Measurements from ENCODE around the gene IL1RL2.

Gene IL1RL2

GRCh38 chr2:102253753-102254150 lies 66.9 kb downstream of the IL1RL2 start:
- no peaks in the 10 kb centered on the region for H3K4me1 ChIP-seq (ENCODE audit: insufficient read depth, low read length, severe bottlenecking)
- no peaks in the 10 kb centered on the region for H3K27me3 ChIP-seq (ENCODE audit: insufficient read depth, low read length)
- H3K27ac ChIP-seq (ENCODE audit: low read depth, low read length, poor library complexity, severe bottlenecking) = no peak overlapping the region
- H3K79me2 ChIP-seq (ENCODE audit: insufficient read depth, low read length) = no peaks in the 10 kb centered on the region
- no peak for TF ChIP-seq EZH2 (IDR thresholded peaks at IDR 0.05; ENCODE audit: borderline replicate concordance, low read length)
- no peak overlapping the region for H2AFZ ChIP-seq (ENCODE audit: low read length)
- H3K9me2 ChIP-seq (ENCODE audit: low read depth, low read length) = no peaks in the 10 kb centered on the region
- H3K9me3 ChIP-seq (ENCODE audit: low read length) = no peaks in the 10 kb centered on the region
- H3F3A ChIP-seq (ENCODE audit: insufficient read depth, low read length) = no peaks in the 10 kb centered on the region
- H3K9ac ChIP-seq (ENCODE audit: low read length) = no peak overlapping the region
- no peaks in the 10 kb centered on the region for H4K20me1 ChIP-seq (ENCODE audit: insufficient read depth, low read length)
- no peak overlapping the region for H3K4me2 ChIP-seq (ENCODE audit: low read length)
- no peak overlapping the region for H3K4me3 ChIP-seq (ENCODE audit: low read depth, low read length, poor library complexity, severe bottlenecking)
- no peaks in the 10 kb centered on the region for H3K36me3 ChIP-seq (ENCODE audit: insufficient read depth, low read length)

GRCh38 chr2:102256276-102256675 lies 69.5 kb downstream of the IL1RL2 start:
- H3K4me3 ChIP-seq (ENCODE audit: low read depth, low read length, poor library complexity, severe bottlenecking) = no peak overlapping the region
- no peaks in the 10 kb centered on the region for H3F3A ChIP-seq (ENCODE audit: insufficient read depth, low read length)
- H3K4me1 ChIP-seq (ENCODE audit: insufficient read depth, low read length, severe bottlenecking) = no peaks in the 10 kb centered on the region
- no peak overlapping the region for H3K4me2 ChIP-seq (ENCODE audit: low read length)
- no peaks in the 10 kb centered on the region for H4K20me1 ChIP-seq (ENCODE audit: insufficient read depth, low read length)
- no peaks in the 10 kb centered on the region for H3K9me2 ChIP-seq (ENCODE audit: low read depth, low read length)
- no peaks in the 10 kb centered on the region for H3K36me3 ChIP-seq (ENCODE audit: insufficient read depth, low read length)
- H3K27ac ChIP-seq (ENCODE audit: low read depth, low read length, poor library complexity, severe bottlenecking) = no peak overlapping the region
- no peaks in the 10 kb centered on the region for H3K79me2 ChIP-seq (ENCODE audit: insufficient read depth, low read length)
- no peaks in the 10 kb centered on the region for H3K27me3 ChIP-seq (ENCODE audit: insufficient read depth, low read length)
- H2AFZ ChIP-seq (ENCODE audit: low read length) = no peak overlapping the region
- TF ChIP-seq EZH2 (IDR thresholded peaks at IDR 0.05; ENCODE audit: borderline replicate concordance, low read length) = no peak
- TF ChIP-seq, protein P1, sequence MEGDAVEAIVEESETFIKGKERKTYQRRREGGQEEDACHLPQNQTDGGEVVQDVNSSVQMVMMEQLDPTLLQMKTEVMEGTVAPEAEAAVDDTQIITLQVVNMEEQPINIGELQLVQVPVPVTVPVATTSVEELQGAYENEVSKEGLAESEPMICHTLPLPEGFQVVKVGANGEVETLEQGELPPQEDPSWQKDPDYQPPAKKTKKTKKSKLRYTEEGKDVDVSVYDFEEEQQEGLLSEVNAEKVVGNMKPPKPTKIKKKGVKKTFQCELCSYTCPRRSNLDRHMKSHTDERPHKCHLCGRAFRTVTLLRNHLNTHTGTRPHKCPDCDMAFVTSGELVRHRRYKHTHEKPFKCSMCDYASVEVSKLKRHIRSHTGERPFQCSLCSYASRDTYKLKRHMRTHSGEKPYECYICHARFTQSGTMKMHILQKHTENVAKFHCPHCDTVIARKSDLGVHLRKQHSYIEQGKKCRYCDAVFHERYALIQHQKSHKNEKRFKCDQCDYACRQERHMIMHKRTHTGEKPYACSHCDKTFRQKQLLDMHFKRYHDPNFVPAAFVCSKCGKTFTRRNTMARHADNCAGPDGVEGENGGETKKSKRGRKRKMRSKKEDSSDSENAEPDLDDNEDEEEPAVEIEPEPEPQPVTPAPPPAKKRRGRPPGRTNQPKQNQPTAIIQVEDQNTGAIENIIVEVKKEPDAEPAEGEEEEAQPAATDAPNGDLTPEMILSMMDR (IDR thresholded peaks at IDR 0.05; ENCODE audit: low read length) = no peak
- H3K9ac ChIP-seq (ENCODE audit: low read length) = no peak overlapping the region
- no peaks in the 10 kb centered on the region for H3K9me3 ChIP-seq (ENCODE audit: low read length)

GRCh38 chr2:102256874-102257462 lies 70.1 kb downstream of the IL1RL2 start:
- Histone ChIP-seq H3K27me3 (ENCODE audit: insufficient read depth, low read length) (no peaks in the 10 kb centered on the region), H3K79me2 (ENCODE audit: insufficient read depth, low read length) (no peaks in the 10 kb centered on the region), H3F3A (ENCODE audit: insufficient read depth, low read length) (no peaks in the 10 kb centered on the region), H3K4me3 (ENCODE audit: low read depth, low read length, poor library complexity, severe bottlenecking) (no peak overlapping the region), H4K20me1 (ENCODE audit: insufficient read depth, low read length) (no peaks in the 10 kb centered on the region), H3K9me2 (ENCODE audit: low read depth, low read length) (no peaks in the 10 kb centered on the region), H3K4me1 (ENCODE audit: insufficient read depth, low read length, severe bottlenecking) (no peaks in the 10 kb centered on the region), H3K36me3 (ENCODE audit: insufficient read depth, low read length) (no peaks in the 10 kb centered on the region), H3K9me3 (ENCODE audit: low read length) (no peaks in the 10 kb centered on the region), H2AFZ (ENCODE audit: low read length) (no peak overlapping the region), H3K9ac (ENCODE audit: low read length) (no peak overlapping the region), H3K27ac (ENCODE audit: low read depth, low read length, poor library complexity, severe bottlenecking) (no peak overlapping the region), H3K4me2 (ENCODE audit: low read length) (no peak overlapping the region)
- TF ChIP-seq EZH2 (IDR thresholded peaks at IDR 0.05; ENCODE audit: borderline replicate concordance, low read length) = no peak
- TF ChIP-seq, protein P1 (IDR thresholded peaks at IDR 0.05; ENCODE audit: low read length) = no peak

GRCh38 chr2:102258025-102258385 lies 71.2 kb downstream of the IL1RL2 start:
- no peaks in the 10 kb centered on the region for H3K9me2 ChIP-seq (ENCODE audit: low read depth, low read length)
- no peaks in the 10 kb centered on the region for H3K36me3 ChIP-seq (ENCODE audit: insufficient read depth, low read length)
- H3K4me2 ChIP-seq (ENCODE audit: low read length) = no peak overlapping the region
- H3K27ac ChIP-seq (ENCODE audit: low read depth, low read length, poor library complexity, severe bottlenecking) = no peak overlapping the region
- no peak overlapping the region for H2AFZ ChIP-seq (ENCODE audit: low read length)
- no peak overlapping the region for H3K4me3 ChIP-seq (ENCODE audit: low read depth, low read length, poor library complexity, severe bottlenecking)
- no peaks in the 10 kb centered on the region for H3F3A ChIP-seq (ENCODE audit: insufficient read depth, low read length)
- H3K4me1 ChIP-seq (ENCODE audit: insufficient read depth, low read length, severe bottlenecking) = no peaks in the 10 kb centered on the region
- no peak overlapping the region for H3K9ac ChIP-seq (ENCODE audit: low read length)
- TF ChIP-seq, protein P1 (IDR thresholded peaks at IDR 0.05; ENCODE audit: low read length) = no peak
- no peak for TF ChIP-seq EZH2 (IDR thresholded peaks at IDR 0.05; ENCODE audit: borderline replicate concordance, low read length)
- no peaks in the 10 kb centered on the region for H4K20me1 ChIP-seq (ENCODE audit: insufficient read depth, low read length)
- no peaks in the 10 kb centered on the region for H3K27me3 ChIP-seq (ENCODE audit: insufficient read depth, low read length)
- H3K9me3 ChIP-seq (ENCODE audit: low read length) = no peaks in the 10 kb centered on the region
- H3K79me2 ChIP-seq (ENCODE audit: insufficient read depth, low read length) = no peaks in the 10 kb centered on the region

All from OCI-LY1 (cell line).